RPMI7951 (cell line): Measurements from ENCODE around the gene IKBKE. TPM values are rescaled to one million over a fixed set of nuclear protein-coding genes. Genes with fewer than 3 reads are reported as not detected.
"Not testable (repeated sequence)": the region's sequence is repeated elsewhere in the genome, so short reads cannot be mapped to it uniquely, and the experiment has no call there.

Experiments used
- DNase-seq: peaks from one replicate; pipeline ENCODE4 v3.0.0-alpha.2; 2012; ENCODE audit warnings: low read depth
- total RNA-seq: library from RNA; depleted of rRNA; stranded (reverse); fragments of >200 nt; shearing (Covaris generic); gene quantifications from 2 replicates; pipeline ENCODE4 v1.2.3, GENCODE V29; 2014

The IKBKE gene
- total RNA-seq, 1 experiment from 2014 or later = 9.0 TPM

GRCh38 chr1:206472886-206473285 lies 2.6 kb downstream of the IKBKE start:
- no peak for DNase-seq

GRCh38 chr1:206476058-206476457 lies 5.8 kb downstream of the IKBKE start:
- no peak for DNase-seq

- no peak for DNase-seq
Observed at GRCh38 chr1:206476591-206476990, 6.3 kb downstream of the IKBKE start.

GRCh38 chr1:206477110-206477509 lies 6.8 kb downstream of the IKBKE start:
- DNase-seq = no peak

GRCh38 chr1:206477581-206478380 lies 7.5 kb downstream of the IKBKE start:
- no peak for DNase-seq

GRCh38 chr1:206478746-206479145 lies 8.5 kb downstream of the IKBKE start:
- no peak for DNase-seq

- peak; percentile 72 for DNase-seq
Observed at GRCh38 chr1:206479183-206480125, 9.2 kb downstream of the IKBKE start.

- DNase-seq = no peak
Observed at GRCh38 chr1:206480211-206480610, 9.9 kb downstream of the IKBKE start.

- DNase-seq = no peak
Observed at GRCh38 chr1:206482611-206483010, 12.3 kb downstream of the IKBKE start.

- not testable (repeated sequence) for DNase-seq
Observed at GRCh38 chr1:206483864-206484263, 13.6 kb downstream of the IKBKE start.

GRCh38 chr1:206484901-206485300 lies 14.6 kb downstream of the IKBKE start:
- no peak for DNase-seq

- DNase-seq = no peak
Observed at GRCh38 chr1:206486995-206487788, 16.9 kb downstream of the IKBKE start.

- no peak for DNase-seq
Observed at GRCh38 chr1:206487970-206488369, 17.7 kb downstream of the IKBKE start.

- no peak for DNase-seq
Observed at GRCh38 chr1:206488466-206488865, 18.2 kb downstream of the IKBKE start.

- DNase-seq = peak; percentile 50
Observed at GRCh38 chr1:206489980-206490770, 19.9 kb downstream of the IKBKE start.

- DNase-seq = peak; percentile 37
Observed at GRCh38 chr1:206490771-206491405, 20.6 kb downstream of the IKBKE start.

- DNase-seq = no peak
Observed at GRCh38 chr1:206491616-206492015, 21.3 kb downstream of the IKBKE start.

- no peak for DNase-seq
Observed at GRCh38 chr1:206492589-206492988, 22.3 kb downstream of the IKBKE start.

- DNase-seq = no peak
Observed at GRCh38 chr1:206493279-206493678, 23.0 kb downstream of the IKBKE start.

GRCh38 chr1:206495011-206495461 lies 24.8 kb downstream of the IKBKE start:
- DNase-seq = no peak
